Measurements from ENCODE around the gene CPNE7. TPM values are rescaled to one million over a fixed set of nuclear protein-coding genes. Genes with fewer than 3 reads are reported as not detected.
A peak's percentile ranks its signal among the peaks of the same experiment; 100 is the strongest.

CPNE7 gene
- total and polyA plus RNA-seq, 9 of the 15 experiments (the other 6 are each of a cell fraction or from before 2014, with no cell fraction given), result 0.30 to 73.4 (median 32.7) TPM

DNA sequence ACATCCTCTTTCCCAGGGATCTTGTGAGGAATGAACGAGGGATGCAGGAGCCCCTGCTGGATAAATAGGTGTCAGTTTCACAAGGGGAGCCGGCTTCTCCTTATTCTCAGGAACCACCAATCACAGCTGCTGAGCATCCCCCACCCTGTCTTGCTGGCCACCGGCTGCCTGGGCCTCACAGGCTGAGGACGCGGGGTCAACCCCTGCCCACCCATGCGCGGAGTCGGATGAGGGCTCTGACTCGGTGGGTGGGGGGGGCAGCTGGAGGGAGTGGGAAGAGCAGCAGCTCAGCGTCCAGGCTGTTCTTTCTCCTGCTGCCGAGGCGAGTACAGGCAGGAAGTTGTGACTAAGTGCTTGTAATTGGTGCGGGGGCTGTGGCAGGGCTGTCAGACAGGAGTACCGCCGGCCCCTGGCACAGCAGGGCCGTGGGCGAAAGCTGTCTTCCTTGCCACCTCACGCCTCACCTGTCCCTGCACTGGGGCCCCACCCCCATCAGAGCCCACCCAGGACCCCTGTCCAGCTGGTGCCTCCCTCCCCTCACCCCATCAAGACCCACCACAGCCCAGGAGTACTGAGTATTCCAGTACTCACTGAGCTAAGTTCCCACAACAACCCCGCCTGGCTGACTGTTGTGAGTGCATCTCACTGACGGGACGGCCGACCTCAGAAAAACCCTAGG, 26.9 kb downstream of the CPNE7 start (continued):
- TF ChIP-seq ZNF280A (IDR thresholded peaks at IDR 0.05; ENCODE audit: low read depth, partially characterized antibody) (no peak), RREB1 (CRISPR knock-in tag; IDR thresholded peaks at IDR 0.05) (no peak), TSC22D4 (tag; IDR thresholded peaks at IDR 0.05) (no peak), SRSF3 (IDR thresholded peaks at IDR 0.05; ENCODE audit: insufficient read depth, low read length) (no peak), POLR2G (IDR thresholded peaks at IDR 0.05; ENCODE audit: low read depth, low read length) (no peak), CBFA2T3 (IDR thresholded peaks at IDR 0.05) (0 out of 2 replicates have a peak, but pooled peaks have one; percentile 5), ZZZ3 (IDR thresholded peaks at IDR 0.05) (no peak), ESRRB (CRISPR knock-in tag; IDR thresholded peaks at IDR 0.05; ENCODE audit: borderline replicate concordance) (no peak), ZNF253 (CRISPR knock-in tag; conservative IDR thresholded peaks at IDR 0.05) (no peak), MYNN (IDR thresholded peaks at IDR 0.05) (0 out of 2 replicates have a peak, but pooled peaks have one; percentile 25), MYNN (CRISPR knock-in tag; IDR thresholded peaks at IDR 0.05) (no peak), TAF1 (IDR thresholded peaks at IDR 0.05; ENCODE audit: control insufficient read depth, extremely low read depth, insufficient read depth, low read length, severe bottlenecking) (no peak), ZNF140 (CRISPR knock-in tag; IDR thresholded peaks at IDR 0.05) (no peak), ZBTB33 (CRISPR knock-in tag; IDR thresholded peaks at IDR 0.05) (no peak), PHF8 (IDR thresholded peaks at IDR 0.05; ENCODE audit: borderline replicate concordance, low read length) (no peak), SMAD1 (IDR thresholded peaks at IDR 0.05; ENCODE audit: low read depth, low read length, partially characterized antibody) (no peak), NCOA4 (IDR thresholded peaks at IDR 0.05; ENCODE audit: partially characterized antibody) (no peak)

Measured in K562 (cell line).